ENCODE measurements around the gene DPP6. TPM values are rescaled to one million over a fixed set of nuclear protein-coding genes. Genes with fewer than 3 reads are reported as not detected.

DPP6 gene
- total RNA-seq, 2 experiments from 2014 or later = not detected

DNA sequence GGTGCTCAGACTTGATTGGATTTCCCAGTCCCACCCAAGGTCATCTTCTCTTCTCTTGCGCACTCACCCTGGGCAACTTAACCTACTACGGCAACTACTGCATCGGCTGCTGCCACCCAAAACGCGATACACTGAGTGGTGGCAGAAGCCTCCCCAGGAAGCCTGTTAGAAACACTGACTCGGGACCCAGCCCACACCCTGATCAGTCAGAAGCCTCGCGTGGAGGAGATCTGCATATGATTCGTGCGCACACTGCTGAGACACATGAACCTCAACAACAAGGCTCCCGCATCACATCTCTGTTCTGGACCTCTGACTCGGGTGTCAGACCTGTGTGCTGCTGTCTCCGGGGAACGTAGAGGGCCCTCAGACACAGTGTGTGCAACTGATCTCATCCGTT is 531.3 kb downstream of the DPP6 start:
- Mint-ChIP-seq H3K27ac (no peak overlapping the region), H3K36me3 (ENCODE audit: low read depth) (no peaks in the 10 kb centered on the region), H3K4me3 (no peak overlapping the region), H3K27me3 (no peaks in the 10 kb centered on the region), H3K9me3 (ENCODE audit: low read depth) (peaks cover 3% of the 10 kb centered on the region), H3K4me1 (no peaks in the 10 kb centered on the region)
- ChIA-PET POLR2A (no interaction called here), CTCF (no interaction called here)
- no peak for ATAC-seq
- intact Hi-C loops (cut with DNase I, micrococcal nuclease) = no loop called here
- no peak for DNase-seq

DNA sequence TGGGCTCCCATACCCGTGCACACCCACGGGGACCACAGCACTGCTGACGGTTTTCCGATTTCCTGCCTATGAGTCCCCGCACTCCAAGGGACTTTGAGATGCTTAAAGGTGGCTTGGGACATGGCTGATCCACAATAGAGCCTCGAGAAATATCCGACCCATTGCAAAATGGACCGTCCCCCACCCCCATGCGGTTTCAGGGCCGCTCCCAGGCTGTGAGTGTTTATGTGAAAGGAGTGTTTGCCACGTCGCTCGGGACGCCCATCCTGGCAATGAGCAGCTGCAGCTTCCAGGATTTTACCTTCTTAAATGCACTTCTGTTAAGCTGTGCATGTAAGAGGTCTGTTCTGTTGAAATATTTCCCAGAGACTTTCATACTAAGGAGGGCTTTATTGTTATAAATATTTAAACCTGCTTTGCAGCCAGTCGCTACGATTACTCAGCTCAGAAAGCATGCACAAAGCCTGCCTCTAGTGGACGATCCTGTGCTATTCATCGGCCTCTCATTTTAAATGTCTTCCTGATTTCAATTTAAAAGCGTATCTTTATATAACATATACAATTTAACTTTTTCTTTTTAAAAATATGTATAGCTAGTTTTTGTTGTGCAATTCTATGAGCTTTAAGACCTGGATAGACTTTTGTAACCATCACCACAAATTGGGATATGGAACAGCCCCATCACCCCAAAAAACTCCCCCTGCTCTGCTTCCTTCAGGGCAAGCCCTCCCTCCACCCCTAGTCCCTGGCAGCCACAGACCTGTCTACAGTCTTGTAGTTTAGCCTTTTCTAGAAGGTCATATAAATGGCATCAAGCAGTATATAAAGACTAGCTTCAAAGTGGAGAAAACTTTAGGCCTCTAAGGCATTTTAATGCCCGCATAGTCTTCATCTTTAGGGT is 532.4 kb downstream of the DPP6 start:
- ChIA-PET POLR2A (no interaction called here), CTCF (no interaction called here)
- Mint-ChIP-seq H3K27me3 (no peaks in the 10 kb centered on the region), H3K36me3 (ENCODE audit: low read depth) (no peaks in the 10 kb centered on the region), H3K27ac (no peak overlapping the region), H3K4me1 (no peaks in the 10 kb centered on the region), H3K9me3 (ENCODE audit: low read depth) (peaks cover 3% of the 10 kb centered on the region), H3K4me3 (no peak overlapping the region)
- no peak for DNase-seq
- no peak for ATAC-seq
- intact Hi-C loops (cut with DNase I, micrococcal nuclease) = no loop called here

DNA sequence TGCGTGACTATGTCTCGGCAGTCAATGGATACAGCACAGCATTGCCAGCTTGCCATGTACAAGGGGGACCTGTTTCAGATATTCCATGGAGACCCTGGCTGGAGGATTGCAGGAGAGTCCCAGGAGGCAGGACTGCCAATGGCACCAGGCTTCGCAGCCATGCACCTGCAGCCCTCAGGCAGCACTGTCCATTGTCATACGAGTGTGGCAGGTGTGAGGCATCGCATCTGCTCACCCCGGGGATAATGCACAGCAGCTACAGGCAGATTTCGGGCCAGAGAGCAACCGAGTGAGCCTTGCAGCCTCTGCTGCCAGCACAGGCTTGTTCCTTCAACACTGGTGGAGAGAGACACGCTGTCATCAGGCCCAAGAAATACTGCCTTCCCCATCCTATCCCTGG is 535.6 kb downstream of the DPP6 start:
- no peak for DNase-seq
- Mint-ChIP-seq H3K27me3 (no peaks in the 10 kb centered on the region), H3K27ac (no peak overlapping the region), H3K4me1 (no peaks in the 10 kb centered on the region), H3K36me3 (ENCODE audit: low read depth) (no peaks in the 10 kb centered on the region), H3K4me3 (no peak overlapping the region), H3K9me3 (ENCODE audit: low read depth) (peaks cover 6% of the 10 kb centered on the region)
- CTCF ChIA-PET = no interaction called here
- no peak for ATAC-seq
- intact Hi-C loops (cut with DNase I, micrococcal nuclease) = no loop called here
- POLR2A ChIA-PET = no interaction called here

DNA sequence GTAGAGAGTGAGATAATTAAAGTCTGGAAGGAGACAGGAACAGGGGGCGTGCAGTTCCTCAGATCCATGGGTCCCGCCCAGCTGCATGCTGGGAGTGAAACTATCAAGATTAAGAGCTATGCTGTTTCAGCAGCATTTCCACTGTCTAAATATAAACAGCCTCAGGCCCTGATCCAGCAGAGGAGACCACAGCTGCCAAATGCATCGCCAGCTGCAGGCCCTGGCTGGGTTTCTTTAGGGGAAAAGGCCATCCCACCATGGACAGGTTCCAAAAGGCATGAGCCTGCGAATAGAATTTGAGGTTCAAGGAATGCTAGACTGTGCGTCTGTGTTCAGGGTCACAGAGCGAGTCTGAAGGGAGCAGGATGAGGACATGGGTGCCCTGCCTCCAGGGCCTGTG is 539.3 kb downstream of the DPP6 start:
- H3K9me3 Mint-ChIP-seq (ENCODE audit: low read depth) = peaks cover 4% of the 10 kb centered on the region
- no peaks in the 10 kb centered on the region for H3K27me3 Mint-ChIP-seq
- no peak overlapping the region for H3K27ac Mint-ChIP-seq
- CTCF ChIA-PET = no interaction called here
- intact Hi-C loops (cut with DNase I, micrococcal nuclease) = no loop called here
- H3K4me1 Mint-ChIP-seq = no peaks in the 10 kb centered on the region
- POLR2A ChIA-PET = no interaction called here
- no peak for DNase-seq
- no peaks in the 10 kb centered on the region for H3K36me3 Mint-ChIP-seq (ENCODE audit: low read depth)
- H3K4me3 Mint-ChIP-seq = no peak overlapping the region
- no peak for ATAC-seq

DNA sequence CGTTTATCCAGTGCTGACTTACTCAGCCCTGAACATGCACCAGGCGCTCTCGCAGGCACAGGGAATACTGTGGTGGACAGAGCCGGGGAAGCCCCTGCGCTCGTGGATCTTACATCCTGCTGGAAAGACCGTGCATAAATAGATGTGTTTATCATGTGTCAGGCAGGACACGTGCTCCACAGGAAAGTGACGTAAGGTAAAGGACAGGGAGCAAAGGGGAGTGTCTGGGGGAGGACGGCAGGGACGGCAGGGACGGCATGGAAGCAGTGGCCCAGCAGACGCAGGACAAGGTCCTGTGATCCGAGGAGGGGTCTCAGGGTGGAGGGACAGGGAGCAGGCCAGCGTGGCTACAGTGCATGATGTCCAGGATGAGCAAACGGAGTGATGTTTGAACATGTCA is 540.2 kb downstream of the DPP6 start:
- intact Hi-C loops (cut with DNase I, micrococcal nuclease) = no loop called here
- Mint-ChIP-seq H3K27me3 (no peaks in the 10 kb centered on the region), H3K36me3 (ENCODE audit: low read depth) (no peaks in the 10 kb centered on the region), H3K4me3 (no peak overlapping the region), H3K4me1 (no peaks in the 10 kb centered on the region), H3K27ac (no peak overlapping the region), H3K9me3 (ENCODE audit: low read depth) (peaks cover 4% of the 10 kb centered on the region)
- ChIA-PET POLR2A (no interaction called here), CTCF (no interaction called here)
- no peak for ATAC-seq
- no peak for DNase-seq

DNA sequence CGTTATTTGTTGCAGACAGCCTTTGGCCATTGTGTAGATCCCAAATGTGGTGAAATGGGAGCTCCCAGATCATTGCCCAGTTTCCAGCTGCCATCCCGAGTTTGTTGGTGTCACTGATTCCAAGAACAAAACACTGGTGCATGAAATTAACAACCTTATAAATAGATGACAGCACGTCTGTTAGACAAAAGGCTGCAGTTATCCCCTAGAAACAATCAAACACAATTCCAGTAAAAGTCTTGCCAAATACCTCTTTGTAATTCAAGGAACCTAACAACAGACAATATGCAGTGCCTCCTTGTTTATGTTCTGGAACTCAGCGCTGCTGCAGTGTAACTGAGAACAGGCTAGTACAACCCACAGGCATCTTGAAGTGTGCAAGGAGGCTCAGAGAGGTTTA is 546.2 kb downstream of the DPP6 start:
- H3K9me3 Mint-ChIP-seq (ENCODE audit: low read depth) = no peaks in the 10 kb centered on the region
- no peaks in the 10 kb centered on the region for H3K4me1 Mint-ChIP-seq
- H3K27me3 Mint-ChIP-seq = no peaks in the 10 kb centered on the region
- H3K4me3 Mint-ChIP-seq = no peak overlapping the region
- intact Hi-C loops (cut with DNase I, micrococcal nuclease) = no loop called here
- H3K27ac Mint-ChIP-seq = no peak overlapping the region
- ATAC-seq (no peak), DNase-seq (no peak)
- no peaks in the 10 kb centered on the region for H3K36me3 Mint-ChIP-seq (ENCODE audit: low read depth)
- ChIA-PET CTCF (no interaction called here), POLR2A (no interaction called here)

DNA sequence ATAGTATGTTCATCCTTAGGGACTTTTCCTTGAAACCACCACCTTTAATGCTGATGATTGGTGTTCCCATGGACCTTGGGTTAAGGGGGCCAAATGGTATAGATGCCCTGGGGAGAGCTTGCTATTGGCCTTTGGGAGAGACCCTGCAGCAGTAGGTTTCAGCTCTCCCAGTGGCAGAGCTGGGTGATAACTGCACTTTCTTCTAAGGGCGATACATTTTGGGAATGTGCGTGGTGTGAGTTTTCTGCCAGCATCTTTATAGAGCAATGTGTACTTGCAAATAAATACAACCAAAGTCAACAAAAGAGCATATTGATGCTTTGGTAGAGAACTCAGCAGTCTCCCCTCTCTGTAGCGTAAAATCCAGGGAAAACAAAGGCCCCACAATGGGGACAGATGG is 546.7 kb downstream of the DPP6 start:
- Mint-ChIP-seq H3K27me3 (no peaks in the 10 kb centered on the region), H3K4me1 (no peaks in the 10 kb centered on the region), H3K27ac (no peak overlapping the region), H3K36me3 (ENCODE audit: low read depth) (no peaks in the 10 kb centered on the region), H3K4me3 (no peak overlapping the region), H3K9me3 (ENCODE audit: low read depth) (no peaks in the 10 kb centered on the region)
- POLR2A ChIA-PET = no interaction called here
- CTCF ChIA-PET = no interaction called here
- intact Hi-C loops (cut with DNase I, micrococcal nuclease) = no loop called here
- no peak for DNase-seq
- ATAC-seq = no peak

DNA sequence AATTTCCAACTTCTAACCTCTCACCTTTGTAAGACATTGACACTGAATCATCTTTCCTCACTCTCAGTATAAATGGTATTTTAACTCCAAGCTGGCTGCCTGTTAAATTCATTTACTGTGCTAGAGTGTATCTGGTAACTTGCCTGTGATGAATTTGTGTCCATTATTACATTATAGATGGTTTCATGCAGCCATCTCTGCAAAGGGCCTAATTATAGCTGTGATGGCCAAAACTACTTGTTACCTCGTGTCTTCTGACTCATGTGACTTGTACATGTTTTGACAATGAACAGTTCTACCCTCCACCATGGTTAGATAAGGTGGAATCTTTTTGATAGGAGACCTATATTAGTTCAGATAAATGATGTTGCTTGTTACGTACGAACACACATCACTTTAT is 558.7 kb downstream of the DPP6 start:
- Mint-ChIP-seq H3K4me3 (no peak overlapping the region), H3K36me3 (ENCODE audit: low read depth) (no peaks in the 10 kb centered on the region), H3K9me3 (ENCODE audit: low read depth) (peaks cover 7% of the 10 kb centered on the region), H3K4me1 (no peaks in the 10 kb centered on the region), H3K27ac (no peak overlapping the region), H3K27me3 (no peaks in the 10 kb centered on the region)
- DNase-seq = no peak
- no peak for ATAC-seq
- intact Hi-C loops (cut with DNase I, micrococcal nuclease) = no loop called here
- ChIA-PET POLR2A (interaction anchor here (0.6 kb wide), 1 partner anchor 77 kb away, joined by 4 read pairs; no protein-coding TSS in a partner anchor), CTCF (no interaction called here)

DNA sequence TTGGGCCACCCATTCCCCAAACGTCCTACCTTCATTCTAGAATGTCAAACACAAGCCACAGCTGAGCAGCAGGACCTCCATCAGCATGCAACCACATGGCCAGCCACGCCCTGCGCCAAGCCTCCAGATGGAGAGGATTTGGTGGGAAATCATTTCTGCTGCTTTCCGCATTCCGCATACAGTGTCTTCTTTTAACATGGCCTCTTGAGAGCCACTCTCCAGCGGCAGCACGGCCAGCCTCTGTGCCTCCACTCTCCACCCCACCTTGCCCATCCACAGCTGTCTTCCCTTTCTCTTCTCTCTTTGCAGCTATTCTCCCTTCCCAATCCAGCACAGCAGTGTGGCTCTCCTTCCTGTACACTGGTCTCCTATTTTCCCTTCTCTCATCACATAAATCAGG is 561.6 kb downstream of the DPP6 start:
- Mint-ChIP-seq H3K4me1 (no peaks in the 10 kb centered on the region), H3K36me3 (ENCODE audit: low read depth) (no peaks in the 10 kb centered on the region), H3K27me3 (no peaks in the 10 kb centered on the region), H3K4me3 (no peak overlapping the region), H3K9me3 (ENCODE audit: low read depth) (peaks cover 5% of the 10 kb centered on the region), H3K27ac (no peak overlapping the region)
- DNase-seq (no peak), ATAC-seq (no peak)
- CTCF ChIA-PET = interaction anchor here (0.6 kb wide), 1 partner anchor 300 kb away, joined by 3 read pairs; no protein-coding TSS in a partner anchor
- POLR2A ChIA-PET = interaction anchor here (0.7 kb wide), 1 partner anchor 1416 kb away, joined by 3 read pairs; no protein-coding TSS in a partner anchor
- intact Hi-C loops (cut with DNase I, micrococcal nuclease) = no loop called here

DNA sequence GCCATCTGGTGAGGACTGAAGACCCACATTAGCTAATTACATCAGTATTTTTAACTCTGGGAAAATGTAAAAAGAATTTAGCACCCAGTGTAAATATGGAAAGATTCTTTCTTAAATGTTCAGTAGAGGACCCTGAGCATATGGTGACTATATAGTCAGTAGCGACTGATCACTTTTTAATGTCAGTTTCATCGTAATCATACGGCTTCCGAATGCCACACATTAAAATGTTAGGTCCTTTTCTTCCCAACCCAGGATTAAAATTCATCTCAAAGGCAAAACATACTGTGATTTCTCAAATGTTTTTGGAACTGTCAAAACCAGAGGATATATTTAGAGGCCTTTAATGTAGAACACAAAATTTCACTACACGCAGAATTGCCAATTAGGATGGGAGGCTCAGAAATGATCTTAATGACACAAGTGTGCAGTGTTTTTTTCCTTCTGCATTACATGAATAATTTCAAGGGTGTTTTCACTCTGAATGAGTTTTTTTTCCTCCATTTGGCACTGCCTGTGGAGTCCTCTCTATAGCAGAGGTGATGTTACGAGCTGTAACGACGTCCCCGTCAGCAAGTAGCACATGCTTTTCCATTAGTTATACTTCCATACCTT is 568.0 kb downstream of the DPP6 start:
- ATAC-seq = no peak
- intact Hi-C loops (cut with DNase I, micrococcal nuclease) = no loop called here
- no peak for DNase-seq
- H3K27me3 Mint-ChIP-seq = no peaks in the 10 kb centered on the region
- no peaks in the 10 kb centered on the region for H3K4me1 Mint-ChIP-seq
- H3K36me3 Mint-ChIP-seq (ENCODE audit: low read depth) = no peaks in the 10 kb centered on the region
- ChIA-PET POLR2A (no interaction called here), CTCF (no interaction called here)
- peaks cover 8% of the 10 kb centered on the region for H3K9me3 Mint-ChIP-seq (ENCODE audit: low read depth)
- no peak overlapping the region for H3K4me3 Mint-ChIP-seq
- no peak overlapping the region for H3K27ac Mint-ChIP-seq

DNA sequence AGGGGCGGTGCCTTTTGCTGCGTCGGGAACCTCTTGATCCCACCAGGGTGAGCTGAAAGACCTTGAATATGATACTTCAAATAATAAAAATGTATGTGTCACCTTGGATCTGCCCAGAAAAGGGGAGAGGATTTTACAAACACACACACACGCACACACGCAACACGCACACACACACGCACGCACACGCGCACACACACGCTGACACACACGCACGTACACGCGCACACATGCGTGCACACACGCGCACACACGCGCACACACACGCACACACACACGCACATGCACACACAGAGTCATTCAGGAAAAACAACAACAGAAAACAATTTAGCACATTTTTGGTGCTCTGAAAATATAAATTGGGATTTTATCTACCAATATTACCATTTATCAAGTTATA is 571.2 kb downstream of the DPP6 start:
- Mint-ChIP-seq H3K4me1 (no peaks in the 10 kb centered on the region), H3K9me3 (ENCODE audit: low read depth) (peaks cover 10% of the 10 kb centered on the region), H3K4me3 (no peak overlapping the region), H3K27ac (no peak overlapping the region), H3K27me3 (no peaks in the 10 kb centered on the region), H3K36me3 (ENCODE audit: low read depth) (no peaks in the 10 kb centered on the region)
- ChIA-PET CTCF (no interaction called here), POLR2A (no interaction called here)
- ATAC-seq = no peak
- no peak for DNase-seq
- intact Hi-C loops (cut with DNase I, micrococcal nuclease) = no loop called here

DNA sequence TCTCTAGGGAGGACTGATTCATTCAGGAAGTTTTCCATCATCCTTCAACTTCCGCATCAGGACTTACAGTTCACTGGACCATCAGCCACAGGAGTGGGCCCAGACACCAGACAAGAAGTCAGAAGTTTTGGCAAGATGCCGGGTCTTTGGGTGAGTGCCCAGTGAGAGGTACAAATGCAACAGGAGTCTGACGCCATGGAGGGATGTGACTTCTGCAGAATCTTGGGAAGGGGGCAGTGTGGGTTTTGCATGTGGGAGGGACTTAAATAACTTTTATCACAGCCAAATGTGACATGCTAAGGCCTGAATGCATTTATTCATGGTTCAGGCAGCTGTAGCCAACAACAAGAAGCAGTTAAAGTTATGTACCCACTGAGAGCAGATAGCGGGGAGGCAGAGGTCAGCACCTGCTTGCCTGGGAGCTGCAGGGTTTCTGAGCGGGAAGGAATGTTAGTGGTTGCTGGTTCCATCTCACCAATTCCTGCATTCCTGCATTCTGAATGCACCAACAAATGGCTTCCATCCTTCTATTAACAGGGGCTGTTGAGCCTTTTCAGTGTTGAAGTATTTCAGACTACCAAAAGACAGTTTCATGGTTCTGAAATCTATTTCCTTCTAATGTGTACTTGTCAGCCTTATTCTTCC is 575.6 kb downstream of the DPP6 start:
- POLR2A ChIA-PET = no interaction called here
- Mint-ChIP-seq H3K4me3 (no peak overlapping the region), H3K27ac (no peak overlapping the region), H3K36me3 (ENCODE audit: low read depth) (no peaks in the 10 kb centered on the region), H3K9me3 (ENCODE audit: low read depth) (peaks cover 5% of the 10 kb centered on the region), H3K27me3 (peaks cover 2% of the 10 kb centered on the region), H3K4me1 (no peaks in the 10 kb centered on the region)
- DNase-seq = no peak
- intact Hi-C loops (cut with DNase I, micrococcal nuclease) = no loop called here
- CTCF ChIA-PET = no interaction called here
- no peak for ATAC-seq
